ENCODE measurements around the gene RNF208. TPM values are rescaled to one million over a fixed set of nuclear protein-coding genes. Genes with fewer than 3 reads are reported as not detected.

RNF208 gene
- total RNA-seq, 2 donors from 2014 or later, result 3.7 TPM; not detected in 1

DNA sequence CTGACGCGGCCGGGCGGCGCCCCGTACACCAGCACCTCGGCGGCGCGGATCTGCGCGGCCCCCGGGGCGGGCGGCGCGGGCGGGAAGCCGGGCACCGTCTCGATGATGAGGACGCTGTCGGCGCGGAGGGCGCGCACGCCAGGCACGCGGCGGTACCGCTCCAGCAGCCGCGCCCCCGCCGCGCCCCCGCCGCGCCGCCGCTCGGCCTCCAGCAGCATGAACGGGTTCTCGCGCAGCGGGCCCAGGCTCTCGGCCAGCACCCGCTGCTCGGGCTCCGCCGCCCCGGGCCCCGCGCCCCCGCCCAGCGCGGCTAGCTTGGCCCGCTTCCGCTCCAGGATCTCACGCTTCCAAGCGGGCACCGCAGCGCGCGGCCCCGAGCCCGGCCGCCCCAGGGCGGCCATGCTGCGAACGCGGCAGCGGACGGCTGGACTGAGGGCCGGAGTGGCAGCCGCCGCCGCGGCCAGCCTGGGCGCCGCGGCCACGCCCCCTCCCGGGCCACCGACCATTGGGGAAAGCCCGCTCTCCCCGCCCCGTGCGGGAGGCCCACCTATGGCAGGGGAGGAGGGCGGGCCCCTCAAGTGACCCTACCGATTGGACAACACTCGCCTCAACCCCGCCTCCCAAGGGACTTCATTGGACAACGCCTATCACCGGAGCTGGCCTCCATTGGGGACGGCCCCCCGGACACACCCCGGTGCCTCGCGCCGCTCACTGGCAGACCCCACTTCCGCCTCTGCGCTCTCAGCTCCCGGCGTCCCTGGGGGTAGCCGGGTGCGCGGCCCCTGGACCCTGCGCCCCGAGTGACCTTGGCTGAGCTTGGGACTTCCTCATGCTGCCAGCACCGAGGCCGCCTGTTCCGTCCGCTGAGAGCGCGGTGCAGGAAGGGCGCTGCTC lies 21.5 kb downstream of the RNF208 start, which contains the start of gene TPRN:
Gene TPRN, minus strand, starts transcription at position 431 of the 894 bp plus-strand sequence. Its CDS starts 30 bp downstream, at position 401.
- Histone ChIP-seq H3K36me3 (no peaks in the 10 kb centered on the region), H3K4me1 (ENCODE audit: control insufficient read depth in 1 of 2, low read depth in 2 of 2) (peaks cover 30 to 68% of the 10 kb centered on the region in 2 donors), H3K9me3 (no peaks in the 10 kb centered on the region), H3K4me3 (peak within 1 kb of the TSS; percentile 88), H3K27ac (peak within 1 kb of the TSS; percentile 82 to 85), H3K27me3 (replicated peaks; ENCODE audit: insufficient read depth) (no peaks in the 10 kb centered on the region)
- DNase-seq (ENCODE audit: low spot score) (peak; percentile 99), ATAC-seq (ENCODE audit: insufficient number of reproducible peaks, low FRiP score, low read depth) (peak; percentile 98)
- TF ChIP-seq, protein P1, sequence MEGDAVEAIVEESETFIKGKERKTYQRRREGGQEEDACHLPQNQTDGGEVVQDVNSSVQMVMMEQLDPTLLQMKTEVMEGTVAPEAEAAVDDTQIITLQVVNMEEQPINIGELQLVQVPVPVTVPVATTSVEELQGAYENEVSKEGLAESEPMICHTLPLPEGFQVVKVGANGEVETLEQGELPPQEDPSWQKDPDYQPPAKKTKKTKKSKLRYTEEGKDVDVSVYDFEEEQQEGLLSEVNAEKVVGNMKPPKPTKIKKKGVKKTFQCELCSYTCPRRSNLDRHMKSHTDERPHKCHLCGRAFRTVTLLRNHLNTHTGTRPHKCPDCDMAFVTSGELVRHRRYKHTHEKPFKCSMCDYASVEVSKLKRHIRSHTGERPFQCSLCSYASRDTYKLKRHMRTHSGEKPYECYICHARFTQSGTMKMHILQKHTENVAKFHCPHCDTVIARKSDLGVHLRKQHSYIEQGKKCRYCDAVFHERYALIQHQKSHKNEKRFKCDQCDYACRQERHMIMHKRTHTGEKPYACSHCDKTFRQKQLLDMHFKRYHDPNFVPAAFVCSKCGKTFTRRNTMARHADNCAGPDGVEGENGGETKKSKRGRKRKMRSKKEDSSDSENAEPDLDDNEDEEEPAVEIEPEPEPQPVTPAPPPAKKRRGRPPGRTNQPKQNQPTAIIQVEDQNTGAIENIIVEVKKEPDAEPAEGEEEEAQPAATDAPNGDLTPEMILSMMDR (IDR thresholded peaks at IDR 0.05), result no peak

DNA sequence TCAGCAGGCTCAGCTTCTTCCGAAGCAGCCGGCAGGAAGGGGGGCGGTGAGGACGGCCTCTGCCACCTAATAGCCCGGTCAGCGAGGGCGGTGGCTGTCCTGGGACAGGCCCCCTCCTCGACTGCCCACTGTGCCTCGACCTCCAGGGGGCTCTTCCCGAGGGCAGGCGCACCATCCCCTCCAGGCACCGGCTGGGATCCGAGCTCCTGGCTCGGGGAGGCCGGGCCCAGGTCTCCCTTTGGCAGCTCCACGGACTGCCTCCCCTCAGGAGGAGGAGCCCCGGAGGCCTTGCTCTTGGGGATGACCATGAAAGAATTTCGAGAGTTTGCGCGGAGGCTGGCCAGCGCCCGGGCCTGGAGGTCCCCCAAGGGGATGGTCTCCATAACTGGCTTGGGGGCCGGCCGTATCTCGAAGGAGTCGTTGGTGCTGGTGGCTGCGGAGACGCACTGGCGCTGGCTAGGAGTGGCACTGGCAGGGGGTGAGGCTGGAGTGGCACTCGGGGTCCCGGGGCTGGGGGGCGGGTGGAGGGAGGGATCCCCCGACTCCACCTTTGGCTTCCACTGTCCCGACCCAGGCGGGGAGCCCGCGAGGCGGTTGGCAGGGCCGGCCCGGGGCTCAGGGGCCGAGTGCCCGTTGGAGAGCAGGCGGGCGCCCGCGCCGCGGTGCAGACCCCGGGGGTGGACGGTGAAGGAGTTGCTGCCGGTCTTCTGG lies 22.5 kb downstream of the RNF208 start:
- TF ChIP-seq, protein P1 (IDR thresholded peaks at IDR 0.05), result no peak
- ATAC-seq (ENCODE audit: insufficient number of reproducible peaks, low FRiP score, low read depth) (no peak), DNase-seq (ENCODE audit: low spot score) (no peak)
- Histone ChIP-seq H3K27me3 (replicated peaks; ENCODE audit: insufficient read depth) (no peaks in the 10 kb centered on the region), H3K27ac (no peak overlapping the region), H3K36me3 (no peaks in the 10 kb centered on the region), H3K4me1 (ENCODE audit: control insufficient read depth in 1 of 2, low read depth in 2 of 2) (peaks cover 27 to 62% of the 10 kb centered on the region in 2 donors), H3K4me3 (peak overlapping the region; percentile 69), H3K9me3 (no peaks in the 10 kb centered on the region)

DNA sequence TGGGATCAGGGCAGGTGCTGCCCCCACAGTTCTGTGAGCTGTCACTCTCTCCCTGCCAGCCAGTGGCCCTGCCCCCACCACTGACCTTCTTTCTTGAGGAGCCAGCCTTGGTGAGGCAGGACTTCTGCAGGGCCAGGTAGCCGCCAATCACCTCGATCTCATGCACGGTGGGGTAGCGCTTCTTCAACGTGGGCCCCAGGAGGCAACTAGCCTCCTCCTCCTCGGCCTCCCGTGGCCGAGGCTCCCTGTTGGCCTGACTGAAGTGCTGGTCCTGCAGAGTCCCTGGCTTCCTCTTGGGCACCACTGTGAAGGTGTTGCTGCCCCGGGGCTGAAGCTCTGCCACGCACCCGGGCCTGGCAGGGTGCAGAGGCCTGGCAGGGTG lies 23.1 kb downstream of the RNF208 start:
- Histone ChIP-seq H3K9me3 (no peaks in the 10 kb centered on the region), H3K27me3 (replicated peaks; ENCODE audit: insufficient read depth) (no peaks in the 10 kb centered on the region), H3K4me1 (ENCODE audit: control insufficient read depth in 1 of 2, low read depth in 2 of 2) (peaks cover 20 to 55% of the 10 kb centered on the region in 2 donors), H3K27ac (no peak overlapping the region), H3K4me3 (peak overlapping the region; percentile 69), H3K36me3 (no peaks in the 10 kb centered on the region)
- DNase-seq (ENCODE audit: low spot score), result no peak
- TF ChIP-seq, protein P1 (IDR thresholded peaks at IDR 0.05), result no peak
- no peak for ATAC-seq (ENCODE audit: insufficient number of reproducible peaks, low FRiP score, low read depth)

DNA sequence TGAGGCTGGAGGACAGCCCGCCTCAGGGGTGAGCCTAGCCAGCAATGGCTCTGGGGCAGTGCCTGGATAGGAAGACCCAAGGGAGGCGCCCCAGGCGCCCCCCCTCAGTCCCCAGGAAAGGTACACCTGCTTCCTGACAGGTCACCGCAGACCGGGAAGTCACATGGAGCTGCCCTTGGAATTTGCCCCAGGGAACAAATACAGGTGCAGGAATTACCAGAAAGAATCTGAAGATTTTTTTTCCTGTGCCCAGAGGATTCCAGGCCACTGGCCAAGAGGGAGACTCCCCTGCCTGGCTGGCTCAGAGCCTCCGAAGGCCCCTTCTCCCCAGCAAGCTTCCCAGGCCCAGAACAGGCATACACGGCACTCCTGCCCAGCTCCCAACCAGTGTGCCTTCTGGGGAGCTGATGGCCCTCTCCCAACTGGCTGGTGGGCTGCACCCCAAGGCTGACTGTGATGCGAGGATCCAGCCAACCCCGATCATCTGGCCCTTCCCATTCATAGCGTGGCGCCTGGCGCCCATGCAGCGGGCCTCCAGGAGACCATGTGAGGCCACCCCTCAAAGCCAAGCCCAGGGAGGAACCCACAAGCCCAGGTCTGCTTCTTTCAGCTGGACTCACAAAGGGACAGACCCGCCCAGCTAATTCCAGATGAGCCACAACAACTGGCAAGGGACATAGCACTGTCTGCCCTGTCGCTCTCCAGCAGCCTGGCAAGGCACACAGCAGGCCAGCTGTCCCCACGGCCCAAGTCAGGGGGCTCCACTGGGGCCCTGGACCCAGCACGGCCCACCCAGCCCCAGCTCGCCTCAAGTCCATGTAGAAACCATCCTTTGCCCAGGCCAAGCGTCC lies 23.8 kb downstream of the RNF208 start:
- Histone ChIP-seq H3K4me3 (no peak overlapping the region), H3K27ac (no peak overlapping the region), H3K36me3 (no peaks in the 10 kb centered on the region), H3K9me3 (no peaks in the 10 kb centered on the region), H3K4me1 (ENCODE audit: control insufficient read depth in 1 of 2, low read depth in 2 of 2) (peaks cover 19 to 49% of the 10 kb centered on the region in 2 donors), H3K27me3 (replicated peaks; ENCODE audit: insufficient read depth) (no peaks in the 10 kb centered on the region)
- no peak for ATAC-seq (ENCODE audit: insufficient number of reproducible peaks, low FRiP score, low read depth)
- DNase-seq (ENCODE audit: low spot score), result no peak
- TF ChIP-seq, protein P1 (IDR thresholded peaks at IDR 0.05), result no peak

Data from thoracic aorta (tissue), 2 donors.